GM18861 (cell line): ENCODE measurements around the gene SLC48A1.

Experiments
- ATAC-seq: cut with Tn5 transposase; IDR thresholded peaks from one replicate; pipeline ENCODE4 v1.9.1; 2021; ENCODE audit not compliant: unreplicated experiment

SLC48A1 gene

GRCh38 chr12:47776471-47777143 is 3.6 kb downstream of the SLC48A1 start:
- no peak for ATAC-seq

- no peak for ATAC-seq
These were observed 4.1 kb downstream of the SLC48A1 start for GRCh38 chr12:47777151-47777550.

- ATAC-seq = no peak
These were observed 4.9 kb downstream of the SLC48A1 start for GRCh38 chr12:47777741-47778558.

GRCh38 chr12:47778881-47779280 is 5.8 kb downstream of the SLC48A1 start:
- ATAC-seq = no peak

GRCh38 chr12:47779301-47779942 is 6.4 kb downstream of the SLC48A1 start:
- peak; percentile 67 for ATAC-seq

GRCh38 chr12:47779943-47780504 is 7.0 kb downstream of the SLC48A1 start:
- no peak for ATAC-seq

GRCh38 chr12:47781479-47782371 is 8.7 kb downstream of the SLC48A1 start:
- no peak for ATAC-seq

- no peak for ATAC-seq
These were observed 9.3 kb downstream of the SLC48A1 start for GRCh38 chr12:47782372-47782770.

GRCh38 chr12:47783024-47783755 is 10.2 kb downstream of the SLC48A1 start:
- no peak for ATAC-seq

GRCh38 chr12:47783821-47784819 is 11.1 kb downstream of the SLC48A1 start:
- ATAC-seq = no peak

GRCh38 chr12:47785036-47785886 is 12.2 kb downstream of the SLC48A1 start:
- no peak for ATAC-seq

GRCh38 chr12:47785887-47786661 is 13.0 kb downstream of the SLC48A1 start:
- ATAC-seq = no peak

GRCh38 chr12:47786662-47787280 is 13.7 kb downstream of the SLC48A1 start:
- no peak for ATAC-seq

GRCh38 chr12:47787596-47788319 is 14.7 kb downstream of the SLC48A1 start:
- ATAC-seq = no peak

- ATAC-seq = no peak
These were observed 16.1 kb downstream of the SLC48A1 start for GRCh38 chr12:47789141-47789540.
